ENCODE results near the gene GPER1. TPM values are rescaled to one million over a fixed set of nuclear protein-coding genes. Genes with fewer than 3 reads are reported as not detected.

GPER1 gene
- total RNA-seq, 1 donor from 2014 or later, result 29.8 TPM

- ATAC-seq, result peak; percentile 85
These were observed 13.9 kb downstream of the GPER1 start for GRCh38 chr7:1101563-1102431.

GRCh38 chr7:1103009-1103788 lies 15.3 kb downstream of the GPER1 start:
- peak; percentile 58 for ATAC-seq
- no peak for DNase-seq (ENCODE audit: low spot score)

More at GRCh38 chr7:1101563-1102431, 13.9 kb downstream of the GPER1 start:
- peak; percentile 96 for DNase-seq (ENCODE audit: low spot score)

GRCh38 chr7:1103789-1104515 lies 16.0 kb downstream of the GPER1 start:
- no peak for DNase-seq (ENCODE audit: low spot score)
- ATAC-seq, result no peak

- DNase-seq (ENCODE audit: low spot score) (no peak), ATAC-seq (no peak)
These were observed 16.7 kb downstream of the GPER1 start for GRCh38 chr7:1104516-1105179.

- no peak for ATAC-seq
- DNase-seq (ENCODE audit: low spot score), result no peak
These were observed 17.3 kb downstream of the GPER1 start for GRCh38 chr7:1105189-1105588.

- ATAC-seq (no peak), DNase-seq (ENCODE audit: low spot score) (no peak)
These were observed 18.3 kb downstream of the GPER1 start for GRCh38 chr7:1106063-1106792.

GRCh38 chr7:1106793-1107421 lies 19.0 kb downstream of the GPER1 start:
- DNase-seq (ENCODE audit: low spot score) (no peak), ATAC-seq (no peak)

GRCh38 chr7:1108264-1108920 lies 20.5 kb downstream of the GPER1 start:
- no peak for DNase-seq (ENCODE audit: low spot score)
- ATAC-seq, result no peak

GRCh38 chr7:1109581-1110310 lies 21.8 kb downstream of the GPER1 start:
- ATAC-seq (no peak), DNase-seq (ENCODE audit: low spot score) (no peak)

GRCh38 chr7:1110358-1110757 lies 22.4 kb downstream of the GPER1 start:
- ATAC-seq, result no peak
- DNase-seq (ENCODE audit: low spot score), result no peak

- ATAC-seq (no peak), DNase-seq (ENCODE audit: low spot score) (no peak)
These were observed 23.2 kb downstream of the GPER1 start for GRCh38 chr7:1111156-1111555.

- no peak for DNase-seq (ENCODE audit: low spot score)
- ATAC-seq, result no peak
These were observed 24.2 kb downstream of the GPER1 start for GRCh38 chr7:1112109-1112508.

- no peak for DNase-seq (ENCODE audit: low spot score)
- no peak for ATAC-seq
These were observed 25.0 kb downstream of the GPER1 start for GRCh38 chr7:1112625-1113547.

GRCh38 chr7:1113548-1113885 lies 25.6 kb downstream of the GPER1 start:
- no peak for ATAC-seq

GRCh38 chr7:1114088-1114487 lies 26.2 kb downstream of the GPER1 start:
- ATAC-seq (peak; percentile 19), DNase-seq (ENCODE audit: low spot score) (no peak)

More at GRCh38 chr7:1113548-1113885, 25.6 kb downstream of the GPER1 start:
- no peak for DNase-seq (ENCODE audit: low spot score)

GRCh38 chr7:1114505-1114904 lies 26.6 kb downstream of the GPER1 start:
- ATAC-seq (peak; percentile 41), DNase-seq (ENCODE audit: low spot score) (no peak)

All from left lobe of liver (tissue), 2 donors.